Psoas muscle (tissue), 8 donors: ENCODE results near the gene PRPF18. TPM values are rescaled to one million over a fixed set of nuclear protein-coding genes. Genes with fewer than 3 reads are reported as not detected.

ENCODE experiments used
- ATAC-seq, 4 donors: fragments of 200-7000 bp; cut with Tn5 transposase; one replicate each; pipeline ENCODE4 v1.9.1; 2020; ENCODE audit warnings: moderate library complexity in 3 of 4, mild to moderate bottlenecking in 2 of 4
- DNase-seq, 2 donors: peaks; one replicate each; pipeline ENCODE4 v3.0.0-alpha.2; 2020
- H3K27ac ChIP-seq: fragments of 200-600 bp; one replicate; pipeline ENCODE4 v1.8.0; 2022
- H3K27me3 ChIP-seq, 3 donors: fragments of 200-600 bp in 1 of 3; one replicate each; pipeline versions ENCODE4 v1.6.1 to v1.8.0; 2013 to 2022; ENCODE audit warnings: low read length in 2 of 3, mild to moderate bottlenecking in 2 of 3, moderate library complexity in 1 of 3; ENCODE audit not compliant: insufficient read depth in 3 of 3
- H3K36me3 ChIP-seq, 2 donors: fragments of 200-600 bp in 1 of 2; one replicate each; pipeline versions ENCODE4 v1.6.1 to v1.8.0; 2013 to 2022; ENCODE audit warnings: low read depth in 1 of 2, mild to moderate bottlenecking in 1 of 2, moderate library complexity in 1 of 2; ENCODE audit not compliant: insufficient read depth in 1 of 2
- H3K4me1 ChIP-seq: fragments of 200-600 bp; one replicate; pipeline ENCODE4 v1.8.0; 2022
- H3K4me3 ChIP-seq: fragments of 200-600 bp; one replicate; pipeline ENCODE4 v1.8.0; 2022; ENCODE audit warnings: mild to moderate bottlenecking
- H3K9me3 ChIP-seq: fragments of 200-600 bp; one replicate; pipeline ENCODE4 v1.8.0; 2022
- CTCF ChIP-seq: fragments of 200-600 bp; IDR thresholded peaks from one replicate; pipeline ENCODE4 v1.8.0; 2022; ENCODE audit warnings: antibody characterized with exemption
- WGBS, 3 donors: extraction: QIAGEN DNeasy Blood & Tissue Kit; methylation state at CpG; one replicate each; pipeline versions ENCODE4 v1.1.6 to v1.1.7; 2013; 5-methylcytosine and 5-hydroxymethylcytosine counted together
- intact Hi-C, 2 donors: fragments of 100-400 bp; cut with DNase I; formaldehyde crosslinking; loops; one replicate each; pipeline versions ENCODE4 v1.11.0 to v1.14.2; 2022
- polyA plus RNA-seq, 3 donors: library from polyadenylated mRNA; stranded (reverse); fragments of 200-250 nt; gene quantifications; one replicate each; pipeline ENCODE4 v1.2.3, GENCODE V29; 2013
- total RNA-seq, 4 donors: library from RNA; stranded (reverse); fragmentation: NEBNext Ultra II Directional in 2 of 4; extraction: Animal tissue kit (Norgen Biotek cat#: 25700) in 2 of 4; gene quantifications; one replicate each; pipeline versions ENCODE4 v1.2.1 to v1.2.4, GENCODE V29; 2021 to 2023
- donor health status: healthy with polysubstance abuse.
- donor health status: DM: no; HTN: no; CAD: no; lungs with moderate emphysema.
- donor health status: Bipolar disorder and iron deficiency.
- donor health status: healthy.
- donor health status: DM: yes; HTN: yes; CAD: no.
- donor health status: DM: no; HTN: no; CAD: no.
- donor health status: DM: no; HTN: no; CAD: no.
- donor health status: DM: yes; HTN: yes; CAD: no.

PRPF18 gene
- total and polyA plus RNA-seq, 7 donors: 15.1 to 26.4 (median 19.0) TPM

DNA sequence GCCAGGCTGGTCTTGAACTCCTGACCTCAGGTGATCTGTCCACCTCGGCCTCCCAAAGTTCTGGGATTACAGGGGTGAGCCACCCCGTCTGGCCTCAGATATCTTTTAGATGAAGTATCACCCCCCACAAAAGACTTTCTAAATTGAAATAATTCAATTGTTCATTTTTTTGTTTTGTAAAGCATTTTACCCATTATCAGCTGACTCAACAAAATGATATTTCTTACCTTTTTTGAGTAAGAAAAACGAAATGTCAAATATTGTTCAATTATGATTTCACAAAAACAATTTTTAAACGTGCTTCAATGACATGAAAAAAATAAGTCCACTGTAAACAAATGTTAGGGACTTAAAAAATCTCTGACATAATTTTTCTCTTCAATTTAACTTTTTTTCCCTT is 822 bp upstream of the PRPF18 start:
- H3K9me3 ChIP-seq: no peaks in the 10 kb centered on the region
- 65 to 78% (median 68%) methylated on average over 4 of the region's 4 CpGs for WGBS, 3 donors
- peaks cover 15% of the 10 kb centered on the region for H3K4me1 ChIP-seq
- H3K36me3 ChIP-seq: peaks cover 0 to 1% of the 10 kb centered on the region in 2 donors
- ATAC-seq (no peak), DNase-seq (no peak)
- intact Hi-C loops: no loop called here
- H3K4me3 ChIP-seq: peak overlapping the region; percentile 81
- peaks cover 0 to 12% (median 3%) of the 10 kb centered on the region in 3 donors for H3K27me3 ChIP-seq
- TF ChIP-seq CTCF: no peak
- H3K27ac ChIP-seq: no peak overlapping the region

DNA sequence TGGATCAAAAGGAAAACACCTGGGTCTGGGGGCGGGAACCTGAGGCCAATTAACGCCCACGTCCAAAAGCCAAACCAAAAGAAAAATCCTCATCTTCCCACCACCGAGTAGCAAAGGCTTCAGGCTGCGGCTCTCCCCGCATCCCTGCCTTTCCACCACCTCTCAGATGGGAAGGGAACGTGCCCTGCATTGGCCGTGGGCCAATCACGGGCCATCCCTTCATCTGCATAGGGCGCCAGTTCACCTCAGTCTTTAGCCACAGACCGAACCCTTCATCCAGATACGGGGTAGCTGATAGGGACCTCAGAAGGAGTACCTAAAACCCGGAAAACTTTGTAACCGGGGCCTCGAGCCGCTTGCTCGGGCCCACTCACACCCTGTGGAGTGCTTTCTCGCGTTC is 626 bp downstream of the PRPF18 start:
- intact Hi-C loops: no loop called here
- WGBS, 3 donors: 3 to 5% (median 4%) methylated on average over 18 to 19 of the region's 19 CpGs

DNA sequence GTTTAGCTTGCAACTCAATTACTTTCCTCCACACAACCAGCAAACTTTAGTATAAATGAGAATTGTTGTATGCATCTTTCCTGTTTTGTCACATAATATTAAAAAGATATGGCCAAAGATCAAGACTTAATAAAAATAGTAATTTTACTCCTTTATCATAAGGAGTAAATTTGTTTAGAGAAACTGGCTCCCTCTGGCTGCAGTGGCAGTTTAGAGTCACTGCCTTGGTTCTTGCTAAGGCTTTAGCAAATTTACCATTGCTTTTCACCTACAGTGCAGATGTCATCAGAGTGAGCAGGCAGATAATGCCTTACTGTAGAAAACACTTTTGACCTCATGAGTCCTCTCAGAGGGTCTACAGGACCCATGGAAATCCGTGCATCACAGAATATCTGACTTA is 2.6 kb downstream of the PRPF18 start:
- Histone ChIP-seq H3K4me1 (peaks cover 22% of the 10 kb centered on the region), H3K36me3 (peaks cover 3 to 33% of the 10 kb centered on the region in 2 donors), H3K9me3 (no peaks in the 10 kb centered on the region), H3K4me3 (no peak overlapping the region), H3K27ac (no peak overlapping the region), H3K27me3 (peaks cover 0 to 8% (median 0%) of the 10 kb centered on the region in 3 donors)
- DNase-seq (no peak), ATAC-seq (no peak)
- TF ChIP-seq CTCF: no peak
- 71 to 82% (median 79%) methylated on average over 1 of the region's 1 CpG for WGBS, 3 donors
- intact Hi-C loops: no loop called here

More for the DNA sequence above, 626 bp downstream of the PRPF18 start:
- peak overlapping the region; percentile 81 for H3K4me3 ChIP-seq
- H3K36me3 ChIP-seq: peaks cover 3 to 14% of the 10 kb centered on the region in 2 donors
- no peaks in the 10 kb centered on the region for H3K9me3 ChIP-seq
- H3K27ac ChIP-seq: peak overlapping the region; percentile 78
- peaks cover 22% of the 10 kb centered on the region for H3K4me1 ChIP-seq
- DNase-seq (peak in 1 of 2 donors; percentile 21), ATAC-seq (peak in 2 of 4 donors; percentile 15 to 34)
- TF ChIP-seq CTCF: no peak
- peaks cover 0 to 12% (median 0%) of the 10 kb centered on the region in 3 donors for H3K27me3 ChIP-seq

DNA sequence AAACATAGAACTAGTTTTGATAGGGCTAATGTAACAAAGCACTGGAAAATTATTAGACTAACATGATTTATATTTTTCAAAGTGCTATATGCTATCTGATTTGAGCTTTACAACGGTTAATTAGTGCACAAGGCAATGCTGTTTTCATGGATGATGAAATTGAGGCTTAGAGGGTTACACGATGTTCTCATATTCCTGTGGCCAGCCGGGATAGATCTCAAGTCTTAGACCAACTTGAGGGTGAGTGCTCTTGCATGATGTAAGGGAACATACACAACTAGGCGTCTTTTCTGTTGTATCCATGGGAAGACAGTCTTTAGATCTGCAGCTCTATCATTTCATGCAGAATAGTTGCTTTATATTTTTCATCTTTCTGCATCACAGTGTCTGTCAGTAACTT is 4.1 kb downstream of the PRPF18 start:
- ATAC-seq (no peak), DNase-seq (no peak)
- H3K27ac ChIP-seq: no peak overlapping the region
- intact Hi-C loops: no loop called here
- H3K4me1 ChIP-seq: peaks cover 22% of the 10 kb centered on the region
- WGBS, 3 donors: 52 to 73% (median 65%) methylated on average over 4 of the region's 4 CpGs
- H3K4me3 ChIP-seq: no peak overlapping the region
- H3K27me3 ChIP-seq: no peaks in the 10 kb centered on the region
- H3K36me3 ChIP-seq: peaks cover 3 to 38% of the 10 kb centered on the region in 2 donors
- no peaks in the 10 kb centered on the region for H3K9me3 ChIP-seq
- no peak for TF ChIP-seq CTCF

GRCh38 chr10:13592306-13592705 is 5.5 kb downstream of the PRPF18 start:
- DNase-seq: no peak
- Histone ChIP-seq H3K27me3 (no peaks in the 10 kb centered on the region), H3K4me3 (no peak overlapping the region), H3K36me3 (peaks cover 3 to 39% of the 10 kb centered on the region in 2 donors), H3K4me1 (peaks cover 22% of the 10 kb centered on the region), H3K9me3 (no peaks in the 10 kb centered on the region), H3K27ac (no peak overlapping the region)
- 91 to 96% (median 95%) methylated on average over 2 of the region's 2 CpGs for WGBS, 3 donors
- intact Hi-C loops: no loop called here
- ATAC-seq: no peak
- no peak for TF ChIP-seq CTCF
